GM12874 (cell line): ENCODE measurements around the gene CFAP70.
A peak's percentile ranks its signal among the peaks of the same experiment; 100 is the strongest.

Source experiments
- CTCF ChIP-seq: IDR thresholded peaks from 2 replicates; pipeline ENCODE4 v1.5.1; 2011; ENCODE audit warnings: low read depth, mild to moderate bottlenecking, control low read depth, low read length, moderate library complexity; ENCODE audit not compliant: insufficient read depth

CFAP70 gene

DNA sequence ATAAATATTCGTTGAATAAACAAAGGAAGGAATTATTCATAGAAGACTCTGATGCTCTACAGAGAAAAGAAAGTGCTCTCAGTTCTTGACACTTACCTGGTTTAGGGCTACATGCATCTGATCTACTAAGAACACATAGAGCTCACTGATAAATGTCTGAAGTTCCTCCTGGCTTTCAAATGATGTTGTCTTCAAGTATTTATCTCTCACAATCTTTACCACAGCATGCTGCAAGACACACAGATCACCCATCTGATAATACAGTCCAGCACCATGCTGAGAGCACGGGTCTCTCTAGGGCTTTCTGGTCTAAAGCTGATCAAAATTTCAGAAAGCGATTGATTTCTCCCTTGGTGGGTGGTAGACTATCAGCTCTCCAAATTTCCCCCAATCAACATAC lies 61.7 kb downstream of the CFAP70 start:
- no peak for TF ChIP-seq CTCF

DNA sequence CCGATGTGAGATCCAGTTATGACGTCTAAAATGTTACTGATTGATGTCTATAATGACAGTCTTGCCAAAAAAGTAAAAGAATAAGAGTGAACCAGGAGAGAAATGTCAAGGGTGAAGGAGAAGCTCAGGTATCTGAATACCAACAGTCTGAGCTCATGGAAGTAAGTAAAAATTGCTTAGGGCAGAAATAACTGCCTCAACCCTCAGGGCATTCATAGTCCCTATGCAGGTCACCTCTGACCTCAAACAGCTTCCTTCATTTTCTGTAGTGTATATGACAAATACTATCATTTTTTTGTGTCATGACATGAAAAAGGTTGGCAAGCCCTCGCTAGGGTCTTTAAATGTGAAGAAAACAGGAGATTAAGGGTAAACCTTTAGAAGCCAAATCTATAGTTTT lies 65.2 kb downstream of the CFAP70 start:
- no peak for TF ChIP-seq CTCF

DNA sequence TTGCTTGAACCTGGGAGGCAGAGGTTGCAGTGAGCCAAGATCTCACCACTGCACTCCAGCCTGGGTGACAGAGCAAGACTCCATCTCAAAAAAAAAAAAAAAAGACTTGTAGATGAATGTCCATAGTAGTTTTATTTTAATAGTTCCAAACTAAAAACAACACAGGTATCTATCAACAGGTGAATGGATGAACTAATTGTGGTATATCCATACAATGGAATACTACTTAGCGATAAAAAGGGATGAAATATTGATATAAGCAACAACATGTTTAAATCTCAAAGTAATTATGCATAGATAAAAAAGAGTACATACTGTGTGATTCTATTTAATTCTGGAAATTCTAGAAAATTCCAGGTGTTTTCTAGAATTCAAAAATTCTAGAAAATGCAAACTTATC lies 68.7 kb downstream of the CFAP70 start:
- no peak for TF ChIP-seq CTCF

GRCh38 chr10:73287441-73287840 lies 71.2 kb downstream of the CFAP70 start:
- TF ChIP-seq CTCF = no peak

DNA sequence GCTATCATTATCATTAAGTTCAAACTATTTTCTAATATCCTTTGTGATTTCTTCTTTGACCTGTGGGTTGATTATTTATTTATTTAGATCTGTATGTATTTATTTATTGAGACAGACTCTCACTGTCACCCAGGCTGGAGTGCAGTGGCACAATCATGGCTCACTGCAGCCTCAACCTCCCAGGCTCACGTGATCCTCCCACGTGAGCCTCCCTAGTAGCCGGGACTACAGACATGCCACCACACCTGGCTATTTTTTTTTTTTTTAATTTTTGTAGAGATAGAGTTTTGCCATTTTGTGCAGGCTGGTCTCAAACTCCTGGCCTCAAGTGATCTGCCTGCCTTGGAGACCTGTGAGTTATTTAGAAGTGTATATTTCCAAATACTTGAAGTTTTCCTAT lies 77.6 kb downstream of the CFAP70 start:
- no peak for TF ChIP-seq CTCF

DNA sequence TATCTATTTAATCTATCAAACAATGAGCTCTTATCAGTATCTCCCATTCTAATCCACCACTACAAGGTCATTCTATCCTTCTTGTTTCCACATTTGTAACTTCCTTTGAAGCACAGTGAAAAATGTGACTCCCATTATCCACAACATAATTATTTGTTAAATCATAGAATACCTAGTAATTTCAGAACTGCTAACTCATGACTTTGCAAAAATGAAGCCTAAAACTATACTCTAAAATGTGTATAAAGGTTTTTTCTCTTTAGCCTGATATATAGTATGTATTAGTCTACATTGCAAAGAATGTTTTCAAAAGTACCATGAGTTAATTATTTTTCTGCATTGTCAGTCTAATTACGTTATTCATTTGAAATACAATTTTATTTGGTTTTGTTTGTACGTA lies 94.2 kb downstream of the CFAP70 start:
- TF ChIP-seq CTCF = no peak

DNA sequence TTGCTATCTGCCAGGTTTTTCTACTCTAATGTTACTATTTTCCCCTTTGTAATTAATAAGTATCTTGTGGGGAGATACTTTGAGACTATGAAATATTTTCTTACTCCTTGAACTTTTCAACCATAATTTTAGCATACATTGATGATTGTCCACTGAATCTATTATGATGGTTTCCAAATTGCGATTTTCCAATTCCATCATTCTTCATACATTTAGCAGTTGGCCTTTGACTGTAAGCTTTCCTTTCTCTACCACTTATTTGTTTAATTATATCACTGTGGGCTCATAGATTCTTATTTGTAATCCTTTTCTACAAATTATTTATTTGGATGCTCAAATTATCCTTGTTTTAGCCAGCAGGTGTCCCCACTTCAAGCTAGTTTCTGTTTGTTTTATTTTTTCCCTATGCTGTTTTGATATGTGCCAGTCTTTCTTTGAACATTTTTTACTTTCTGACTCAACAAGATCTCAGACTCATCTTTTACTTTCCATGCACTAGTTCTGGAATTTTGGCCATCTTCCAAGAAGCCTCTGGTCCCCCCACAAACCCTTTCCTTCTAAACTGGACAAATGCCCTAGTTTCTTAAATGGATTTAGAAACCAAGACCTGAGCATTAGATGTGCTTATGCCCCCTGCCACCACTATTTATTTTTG lies 94.8 kb downstream of the CFAP70 start:
- TF ChIP-seq CTCF = peak; percentile 28; the same call in 1 of the 2 replicates
